WTC11 (cell line): Measurements from ENCODE around the gene ZNF521.

Experiments used
- CBFB ChIP-seq: sonication (generic); formaldehyde crosslinking; IDR thresholded peaks from 2 replicates; pipeline ENCODE4 v1.8.1; 2022; ENCODE audit warnings: mild to moderate bottlenecking, low read depth, missing genetic modification reagents
- ELF4 ChIP-seq: sonication (generic); formaldehyde crosslinking; IDR thresholded peaks from 2 replicates; pipeline ENCODE4 v1.8.1; 2022; ENCODE audit warnings: low read depth, mild to moderate bottlenecking, moderate library complexity, missing genetic modification reagents
- FOXJ3 ChIP-seq: sonication (generic); formaldehyde crosslinking; IDR thresholded peaks from 2 replicates; pipeline ENCODE4 v1.9.0; 2021; ENCODE audit warnings: missing genetic modification reagents, mild to moderate bottlenecking, borderline replicate concordance
- JUN ChIP-seq: sonication (generic); formaldehyde crosslinking; IDR thresholded peaks from 2 replicates; pipeline ENCODE4 v1.8.0; 2023; ENCODE audit warnings: mild to moderate bottlenecking, missing genetic modification reagents
- KAT7 ChIP-seq: sonication (generic); formaldehyde crosslinking; IDR thresholded peaks from 2 replicates; pipeline ENCODE4 v1.8.1; 2023; ENCODE audit warnings: missing genetic modification reagents, mild to moderate bottlenecking, borderline replicate concordance
- SP1 ChIP-seq: sonication (generic); formaldehyde crosslinking; conservative IDR thresholded peaks from 2 replicates; pipeline ENCODE4 v1.8.1; 2022; ENCODE audit warnings: missing genetic modification reagents
- TEAD4 ChIP-seq: sonication (generic); formaldehyde crosslinking; IDR thresholded peaks from 2 replicates; pipeline ENCODE4 v1.8.0; 2022; ENCODE audit warnings: mild to moderate bottlenecking, missing genetic modification reagents
- ZNF263 ChIP-seq: sonication (generic); formaldehyde crosslinking; IDR thresholded peaks from 2 replicates; pipeline ENCODE4 v1.8.1; 2022; ENCODE audit warnings: low read depth, mild to moderate bottlenecking, moderate library complexity, missing genetic modification reagents
- ZNF317 ChIP-seq: sonication (generic); formaldehyde crosslinking; IDR thresholded peaks from 2 replicates; pipeline ENCODE4 v1.8.1; 2023; ENCODE audit warnings: low read depth, mild to moderate bottlenecking, moderate library complexity, missing genetic modification reagents, borderline replicate concordance
- ZNF671 ChIP-seq: fragments of 250-450 bp; sonication (Bioruptor Pico); IDR thresholded peaks from 2 replicates; pipeline ENCODE4 v1.8.0; 2021; ENCODE audit warnings: mild to moderate bottlenecking
- TF ChIP-seq, protein P1 (sequence below): fragments of 200-600 bp; IDR thresholded peaks from 2 replicates; pipeline ENCODE4 v1.8.0; 2022; ENCODE audit warnings: antibody characterized with exemption

DNA sequence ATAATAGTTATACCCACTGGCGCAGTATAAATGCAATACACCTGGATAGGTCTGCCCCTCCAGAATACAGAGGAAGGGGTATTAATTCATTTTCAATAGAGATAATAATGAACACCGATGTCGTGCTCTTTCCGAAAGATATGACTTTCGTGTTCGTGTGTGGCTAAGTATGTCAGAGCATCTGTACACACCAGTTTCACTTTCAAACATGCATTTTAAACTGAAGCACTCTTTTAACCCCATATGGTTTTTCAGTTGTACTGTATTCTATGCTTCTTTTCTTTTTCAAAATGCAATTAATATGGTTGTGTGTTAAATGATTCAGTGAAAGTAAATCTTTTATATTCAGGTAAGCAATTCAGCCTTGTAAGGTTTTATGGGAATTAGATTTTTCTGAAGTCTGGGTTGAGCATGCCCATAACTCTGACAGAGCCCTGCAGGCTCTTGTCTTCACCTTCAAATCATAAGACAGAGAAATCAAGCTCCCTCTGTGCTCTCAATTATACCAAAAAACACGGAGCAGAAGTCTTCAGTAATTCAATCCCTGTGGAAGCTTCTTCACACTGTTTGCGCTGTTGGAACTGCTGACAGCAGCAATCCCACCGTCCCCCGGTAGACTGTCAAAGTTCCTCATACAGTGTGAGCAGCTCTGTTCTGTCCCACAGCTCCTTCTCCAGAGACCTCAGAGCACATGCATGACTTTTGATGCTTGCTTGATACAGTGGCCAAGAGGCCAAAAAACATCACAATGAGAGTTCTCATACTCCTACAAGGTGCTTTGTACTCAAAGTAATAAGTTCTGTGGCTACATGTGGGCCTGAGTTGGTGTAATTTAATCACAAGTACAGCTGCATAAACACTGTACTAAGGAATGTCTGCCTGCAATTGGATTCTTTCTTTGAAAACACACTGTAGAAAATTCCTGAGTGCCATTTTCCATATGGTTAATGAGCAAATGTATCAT, 186.8 kb downstream of the ZNF521 start:
- no peak for TF ChIP-seq ZNF263 (CRISPR knock-in tag)
- TF ChIP-seq, protein P1, sequence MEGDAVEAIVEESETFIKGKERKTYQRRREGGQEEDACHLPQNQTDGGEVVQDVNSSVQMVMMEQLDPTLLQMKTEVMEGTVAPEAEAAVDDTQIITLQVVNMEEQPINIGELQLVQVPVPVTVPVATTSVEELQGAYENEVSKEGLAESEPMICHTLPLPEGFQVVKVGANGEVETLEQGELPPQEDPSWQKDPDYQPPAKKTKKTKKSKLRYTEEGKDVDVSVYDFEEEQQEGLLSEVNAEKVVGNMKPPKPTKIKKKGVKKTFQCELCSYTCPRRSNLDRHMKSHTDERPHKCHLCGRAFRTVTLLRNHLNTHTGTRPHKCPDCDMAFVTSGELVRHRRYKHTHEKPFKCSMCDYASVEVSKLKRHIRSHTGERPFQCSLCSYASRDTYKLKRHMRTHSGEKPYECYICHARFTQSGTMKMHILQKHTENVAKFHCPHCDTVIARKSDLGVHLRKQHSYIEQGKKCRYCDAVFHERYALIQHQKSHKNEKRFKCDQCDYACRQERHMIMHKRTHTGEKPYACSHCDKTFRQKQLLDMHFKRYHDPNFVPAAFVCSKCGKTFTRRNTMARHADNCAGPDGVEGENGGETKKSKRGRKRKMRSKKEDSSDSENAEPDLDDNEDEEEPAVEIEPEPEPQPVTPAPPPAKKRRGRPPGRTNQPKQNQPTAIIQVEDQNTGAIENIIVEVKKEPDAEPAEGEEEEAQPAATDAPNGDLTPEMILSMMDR = no peak
- no peak for TF ChIP-seq FOXJ3 (CRISPR knock-in tag)
- no peak for TF ChIP-seq ZNF317
- TF ChIP-seq CBFB = no peak
- no peak for TF ChIP-seq KAT7 (CRISPR knock-in tag)
- no peak for TF ChIP-seq ZNF671 (CRISPR knock-in tag)
- no peak for TF ChIP-seq SP1 (CRISPR knock-in tag)
- no peak for TF ChIP-seq JUN (CRISPR knock-in tag)
- TF ChIP-seq ELF4 (CRISPR knock-in tag) = no peak
- TF ChIP-seq TEAD4 (CRISPR knock-in tag) = no peak
